Endothelial cell of umbilical vein (primary cell): ENCODE measurements around the gene MAT2A. TPM values are rescaled to one million over a fixed set of nuclear protein-coding genes. Genes with fewer than 3 reads are reported as not detected.

ENCODE experiments used
- BruUV-seq: library from RNA; stranded (reverse); fragments of 400-500 nt; replicated peaks from 2 replicates; lab custom pipeline; 2021; lab: Mats Ljungman, UMichigan
- CTCF ChIA-PET: fragments of 300-600, 350-600 bp; sonication (Branson Sonifier 250); formaldehyde crosslinking; loops from one replicate; lab custom pipeline; 2021; ENCODE audit warnings: antibody characterized with exemption, inconsistent platforms; lab: Charles Lee
- POLR2A ChIA-PET: fragments of 300-600, 350-600 bp; sonication (Branson Sonifier 250); formaldehyde crosslinking; loops from one replicate; lab custom pipeline; 2021; ENCODE audit warnings: antibody characterized with exemption, inconsistent platforms; lab: Charles Lee
- DNase-seq: peaks from one replicate; pipeline ENCODE4 v3.0.0-alpha.2; 2011; ENCODE audit warnings: low read depth, low spot score
- FAIRE-seq: peaks from 2 replicates; lab custom pipeline; 2011; peaks lifted over from hg19 to GRCh38; lab: Jason Lieb, UNC
- H2AFZ ChIP-seq: 2 replicates; pipeline ENCODE4 v1.6.0; 2012; ENCODE audit warnings: low read depth, low read length, control low read depth, inconsistent platforms
- H3K27ac ChIP-seq: 2 replicates; pipeline ENCODE4 v1.5.1; 2011; ENCODE audit warnings: low read depth, mild to moderate bottlenecking, control low read depth, low read length, moderate library complexity; ENCODE audit not compliant: insufficient read depth
- H3K27me3 ChIP-seq, 2 experiments: 2 replicates each; pipeline versions ENCODE4 v1.6.0 to v1.6.1; 2011; ENCODE audit warnings: low read length in 2 of 2, mixed read lengths in 1 of 2; ENCODE audit not compliant: control insufficient read depth in 2 of 2, insufficient read depth in 2 of 2
- H3K36me3 ChIP-seq, 2 experiments: 2 replicates in 1 of 2; 3 replicates in 1 of 2; pipeline ENCODE4 v1.5.1; 2011; ENCODE audit warnings: low read length in 2 of 2, mild to moderate bottlenecking in 1 of 2, moderate library complexity in 1 of 2; ENCODE audit not compliant: control insufficient read depth in 2 of 2, insufficient read depth in 2 of 2; ENCODE audit errors: extremely low read depth in 1 of 2
- H3K4me1 ChIP-seq: 3 replicates; pipeline ENCODE4 v1.5.1; 2011; ENCODE audit warnings: mild to moderate bottlenecking, low read length; ENCODE audit not compliant: control insufficient read depth, insufficient read depth; ENCODE audit errors: extremely low read depth
- H3K4me2 ChIP-seq: 2 replicates; pipeline ENCODE4 v1.6.1; 2011; ENCODE audit warnings: low read length, control low read depth, mixed read lengths; ENCODE audit not compliant: insufficient read depth
- H3K4me3 ChIP-seq, 3 experiments: fragments of 200-600 bp in 1 of 3; sonication (generic), shearing (Covaris generic) in 1 of 3; replicated peaks in 1 of 3; 2 replicates each; pipeline ENCODE4 v1.5.1; 2011 to 2016; ENCODE audit warnings: control low read depth in 3 of 3, low read length in 3 of 3, mild to moderate bottlenecking in 2 of 3, inconsistent platforms in 1 of 3, low read depth in 1 of 3, moderate library complexity in 1 of 3; ENCODE audit not compliant: insufficient read depth in 1 of 3
- H3K79me2 ChIP-seq: 2 replicates; pipeline ENCODE4 v1.6.0; 2012; ENCODE audit warnings: low read length, inconsistent platforms; ENCODE audit not compliant: control insufficient read depth, insufficient read depth
- H3K9ac ChIP-seq: replicated peaks from 2 replicates; pipeline ENCODE3; 2011; ENCODE audit warnings: low read length, control low read depth; ENCODE audit not compliant: insufficient read depth; ENCODE audit errors: extremely low read depth
- H3K9me1 ChIP-seq: replicated peaks from 3 replicates; pipeline ENCODE4 v1.6.0; 2011; ENCODE audit warnings: mild to moderate bottlenecking, low read length; ENCODE audit not compliant: control insufficient read depth, insufficient read depth; ENCODE audit errors: extremely low read depth
- H3K9me3 ChIP-seq: replicated peaks from 2 replicates; pipeline ENCODE4 v1.5.1; 2012; ENCODE audit warnings: low read length, inconsistent platforms; ENCODE audit not compliant: control insufficient read depth, insufficient read depth
- H4K20me1 ChIP-seq: replicated peaks from 2 replicates; pipeline ENCODE3; 2011; ENCODE audit warnings: mild to moderate bottlenecking, low read length; ENCODE audit not compliant: control insufficient read depth, insufficient read depth; ENCODE audit errors: extremely low read depth
- CTCF ChIP-seq, 2 donors: IDR thresholded peaks; 1 replicate in 1 of 2; 2 replicates in 1 of 2; pipeline ENCODE4 v1.5.1; 2011; ENCODE audit warnings: low read length in 2 of 2, mild to moderate bottlenecking in 2 of 2, moderate library complexity in 2 of 2, control low read depth in 1 of 2, inconsistent platforms in 1 of 2, low read depth in 1 of 2; ENCODE audit not compliant: insufficient read depth in 1 of 2; ENCODE audit errors: extremely low read depth in 1 of 2
- EZH2 ChIP-seq: IDR thresholded peaks from 2 replicates; pipeline ENCODE4 v1.6.1; 2012; ENCODE audit warnings: borderline replicate concordance, low read depth, mild to moderate bottlenecking, moderate library complexity, low read length, inconsistent platforms; ENCODE audit not compliant: severe bottlenecking
- FOS ChIP-seq: IDR thresholded peaks from 2 replicates; pipeline ENCODE4 v1.6.1; 2011; ENCODE audit warnings: mild to moderate bottlenecking, low read length, moderate library complexity, borderline replicate concordance; ENCODE audit not compliant: insufficient read depth
- GATA2 ChIP-seq: IDR thresholded peaks from 2 replicates; pipeline ENCODE4 v1.7.0; 2011; ENCODE audit warnings: low read depth, mild to moderate bottlenecking, moderate library complexity, mixed read lengths, low read length; ENCODE audit not compliant: insufficient read length, insufficient read depth
- JUN ChIP-seq: IDR thresholded peaks from 2 replicates; pipeline ENCODE4 v1.6.1; 2011; ENCODE audit warnings: borderline replicate concordance, low read depth; ENCODE audit not compliant: insufficient read length, insufficient read depth
- MAX ChIP-seq: IDR thresholded peaks from 2 replicates; pipeline ENCODE4 v1.6.1; 2011; ENCODE audit not compliant: insufficient read depth, insufficient read length
- MYC ChIP-seq: IDR thresholded peaks from one replicate; pipeline ENCODE4 v1.6.1; 2011; ENCODE audit warnings: mild to moderate bottlenecking, low read depth, low read length
- POLR2A ChIP-seq: IDR thresholded peaks from 2 replicates; pipeline ENCODE4 v1.6.1; 2012; ENCODE audit warnings: low read depth, mild to moderate bottlenecking, control low read depth, low read length
- POLR2AphosphoS5 ChIP-seq: IDR thresholded peaks from 2 replicates; pipeline ENCODE4 v1.6.1; 2012; ENCODE audit warnings: low read depth, mild to moderate bottlenecking, control low read depth, low read length, moderate library complexity; ENCODE audit not compliant: insufficient read depth
- dilution Hi-C: fragments of 300-500 bp; cut with MboI; formaldehyde crosslinking; loops from one replicate; pipeline ENCODE4 v1.15.0; 2019; ENCODE audit warnings: low sequenced_read_pairs; ENCODE audit not compliant: extremely low pct_ligation_motif_present
- intact Hi-C: fragments of 100-400 bp; cut with micrococcal nuclease; formaldehyde crosslinking; loops from one replicate; pipeline ENCODE4 v1.10.0; 2022
- polyA plus RNA-seq, 4 experiments: library from polyadenylated mRNA; depleted of rRNA in 3 of 4; stranded (reverse) in 3 of 4; unstranded in 1 of 4; fragments of >200 nt; gene quantifications; 2 replicates each; pipeline versions ENCODE4 v1.2.1 to v1.2.3, GENCODE V29; 2011 to 2012; ENCODE audit warnings: missing spikeins in 1 of 4
- total RNA-seq: library from RNA; stranded (reverse); gene quantifications from 2 replicates; pipeline ENCODE4 v1.2.3, GENCODE V29; 2021

Gene MAT2A
- total and polyA plus RNA-seq, 2 donors (not counting 3 experiments of a cell fraction or from before 2014, with no cell fraction given), result 172 to 257 TPM

GRCh38 chr2:85525567-85525966 lies 13.4 kb upstream of the MAT2A start:
- CTCF ChIA-PET, result no interaction called here
- intact Hi-C loops, result no loop called here
- no peak for DNase-seq
- H3K9me1 ChIP-seq, result no peaks in the 10 kb centered on the region
- dilution Hi-C loops, result no loop called here
- no peaks in the 10 kb centered on the region for H3K9me3 ChIP-seq
- no TSS peak for BruUV-seq
- TF ChIP-seq MAX, result no peak
- no peak for TF ChIP-seq POLR2A
- TF ChIP-seq POLR2AphosphoS5, result no peak
- no peak for TF ChIP-seq EZH2
- TF ChIP-seq MYC, result no peak
- no peak for TF ChIP-seq JUN
- no peak for TF ChIP-seq CTCF (IDR thresholded peaks at IDR 0.05; ENCODE audit: extremely low read depth in 1 of 2, insufficient read depth in 1 of 2, low read depth in 1 of 2, low read length in 2 of 2)
- no peak for TF ChIP-seq GATA2
- no peak for TF ChIP-seq FOS
- no peaks in the 10 kb centered on the region for H3K4me1 ChIP-seq
- no peaks in the 10 kb centered on the region for H3K36me3 ChIP-seq
- H3K9ac ChIP-seq, result no peak overlapping the region
- FAIRE-seq, result no peak
- H2AFZ ChIP-seq, result no peak overlapping the region
- no peak overlapping the region for H3K4me2 ChIP-seq
- H3K27ac ChIP-seq, result no peak overlapping the region
- POLR2A ChIA-PET, result no interaction called here
- peaks cover 7% of the 10 kb centered on the region in 2 experiments for H3K27me3 ChIP-seq
- H3K4me3 ChIP-seq, result no peak overlapping the region
- H3K79me2 ChIP-seq, result no peaks in the 10 kb centered on the region
- no peaks in the 10 kb centered on the region for H4K20me1 ChIP-seq
